ENCODE data around the gene TMEM132E. TPM values are rescaled to one million over a fixed set of nuclear protein-coding genes. Genes with fewer than 3 reads are reported as not detected.

Gene TMEM132E
- total RNA-seq, 1 experiment from 2014 or later, result 0.42 TPM

- Histone ChIP-seq H3K56ac (ENCODE audit: insufficient read length, low read depth, low read length) (no peak overlapping the region), H3K27me3 (ENCODE audit: insufficient read depth, low read length) (no peaks in the 10 kb centered on the region; the same call in 1 of the 2 replicates), H2AK5ac (ENCODE audit: insufficient read length, low read length) (no peak overlapping the region), H3K14ac (ENCODE audit: insufficient read depth, low read length) (no peak overlapping the region), H3K27ac (ENCODE audit: insufficient read length, low read depth, low read length) (no peak overlapping the region), H2BK20ac (ENCODE audit: low read depth, low read length, poor library complexity, severe bottlenecking) (no peak overlapping the region), H3K4ac (ENCODE audit: low read depth, low read length) (no peak overlapping the region), H3K4me1 (ENCODE audit: insufficient read depth, low read length) (no peaks in the 10 kb centered on the region), H4K20me1 (ENCODE audit: control insufficient read depth, insufficient read depth, insufficient read length) (no peaks in the 10 kb centered on the region), H3K23me2 (ENCODE audit: insufficient read length, low read depth, low read length, poor library complexity, severe bottlenecking) (no peaks in the 10 kb centered on the region), H2AFZ (ENCODE audit: low read length) (no peak overlapping the region), H2BK12ac (ENCODE audit: insufficient read length, low read depth, low read length) (no peak overlapping the region), H3K9ac (ENCODE audit: extremely low read depth, insufficient read length, low read length) (no peak overlapping the region), H4K8ac (replicated peaks; ENCODE audit: insufficient read length, low read depth, low read length) (no peak overlapping the region), H3K9me3 (ENCODE audit: control insufficient read depth, low read depth, low read length) (no peaks in the 10 kb centered on the region), H3K79me2 (ENCODE audit: insufficient read depth, low read length) (no peaks in the 10 kb centered on the region), H4K91ac (ENCODE audit: insufficient read length, low read depth, low read length) (no peak overlapping the region), H3T11ph (ENCODE audit: low read length) (no peak overlapping the region), H3K18ac (ENCODE audit: insufficient read length, low read depth, low read length) (no peak overlapping the region), H2BK15ac (ENCODE audit: low read depth, low read length) (no peak overlapping the region), H4K5ac (ENCODE audit: insufficient read length, low read depth, low read length) (no peak overlapping the region), H3K23ac (ENCODE audit: insufficient read length, low read depth, low read length) (no peak overlapping the region), H2BK120ac (ENCODE audit: low read depth, low read length, poor library complexity, severe bottlenecking) (no peak overlapping the region), H2BK5ac (ENCODE audit: insufficient read length, low read length) (no peak overlapping the region), H3K4me2 (ENCODE audit: insufficient read depth, insufficient read length, low read length) (no peak overlapping the region), H3K79me1 (ENCODE audit: insufficient read depth, low read depth, low read length, poor library complexity, severe bottlenecking) (no peaks in the 10 kb centered on the region)
- H3K4me3 Mint-ChIP-seq, result no peak overlapping the region
- H3K4me1 Mint-ChIP-seq, result peaks cover 4 to 5% of the 10 kb centered on the region in 2 experiments; a peak in 3 of 4 replicates
- H3K27me3 Mint-ChIP-seq (ENCODE audit: low read depth), result peaks cover under 1% of the 10 kb centered on the region
- no peaks in the 10 kb centered on the region for H3K36me3 Mint-ChIP-seq (ENCODE audit: insufficient read depth in 1 of 3, low read depth in 3 of 3)
- H3K27ac Mint-ChIP-seq, result no peak overlapping the region
- TF ChIP-seq, protein P1, sequence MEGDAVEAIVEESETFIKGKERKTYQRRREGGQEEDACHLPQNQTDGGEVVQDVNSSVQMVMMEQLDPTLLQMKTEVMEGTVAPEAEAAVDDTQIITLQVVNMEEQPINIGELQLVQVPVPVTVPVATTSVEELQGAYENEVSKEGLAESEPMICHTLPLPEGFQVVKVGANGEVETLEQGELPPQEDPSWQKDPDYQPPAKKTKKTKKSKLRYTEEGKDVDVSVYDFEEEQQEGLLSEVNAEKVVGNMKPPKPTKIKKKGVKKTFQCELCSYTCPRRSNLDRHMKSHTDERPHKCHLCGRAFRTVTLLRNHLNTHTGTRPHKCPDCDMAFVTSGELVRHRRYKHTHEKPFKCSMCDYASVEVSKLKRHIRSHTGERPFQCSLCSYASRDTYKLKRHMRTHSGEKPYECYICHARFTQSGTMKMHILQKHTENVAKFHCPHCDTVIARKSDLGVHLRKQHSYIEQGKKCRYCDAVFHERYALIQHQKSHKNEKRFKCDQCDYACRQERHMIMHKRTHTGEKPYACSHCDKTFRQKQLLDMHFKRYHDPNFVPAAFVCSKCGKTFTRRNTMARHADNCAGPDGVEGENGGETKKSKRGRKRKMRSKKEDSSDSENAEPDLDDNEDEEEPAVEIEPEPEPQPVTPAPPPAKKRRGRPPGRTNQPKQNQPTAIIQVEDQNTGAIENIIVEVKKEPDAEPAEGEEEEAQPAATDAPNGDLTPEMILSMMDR (conservative IDR thresholded peaks at IDR 0.05), result no peak
- no CpG with 5 or more reads among the region's 1 CpG for WGBS (ENCODE audit: extremely low coverage, insufficient read length, low lambda C conversion rate)
- H3K9me3 Mint-ChIP-seq, result no peaks in the 10 kb centered on the region
- no peak for DNase-seq
Observed at GRCh38 chr17:34565713-34566112, 13.7 kb upstream of the TMEM132E start.
